Astrocyte (in vitro differentiated cells and primary cell): ENCODE measurements around the gene CPZ. TPM values are rescaled to one million over a fixed set of nuclear protein-coding genes. Genes with fewer than 3 reads are reported as not detected.

Source experiments
- DNase-seq: peaks from one replicate; pipeline ENCODE4 v3.0.0-alpha.2; 2010; ENCODE audit warnings: low read depth
- FAIRE-seq: peaks from 2 replicates; lab custom pipeline; 2011; peaks lifted over from hg19 to GRCh38; lab: Jason Lieb, UNC
- H2AFZ ChIP-seq: 2 replicates; pipeline ENCODE4 v1.6.0; 2012; ENCODE audit warnings: low read depth, low read length, inconsistent platforms
- H3K27ac ChIP-seq: 2 replicates; pipeline ENCODE4 v1.5.1; 2011; ENCODE audit warnings: low read depth, low read length, inconsistent platforms
- H3K27me3 ChIP-seq: 2 replicates; pipeline ENCODE4 v1.6.0; 2011; ENCODE audit warnings: low read length, inconsistent platforms; ENCODE audit not compliant: insufficient read depth
- H3K36me3 ChIP-seq: 2 replicates; pipeline ENCODE4 v1.5.1; 2011; ENCODE audit warnings: low read length, inconsistent platforms; ENCODE audit not compliant: insufficient read depth
- H3K4me1 ChIP-seq: 2 replicates; pipeline ENCODE4 v1.5.1; 2011; ENCODE audit warnings: low read length, inconsistent platforms; ENCODE audit not compliant: insufficient read depth
- H3K4me2 ChIP-seq: 2 replicates; pipeline ENCODE4 v1.6.0; 2012; ENCODE audit warnings: low read length, inconsistent platforms
- H3K4me3 ChIP-seq: 2 replicates; pipeline ENCODE4 v1.5.1; 2011; ENCODE audit warnings: low read depth, mild to moderate bottlenecking, low read length, inconsistent platforms; ENCODE audit not compliant: insufficient read depth
- H3K79me2 ChIP-seq: 2 replicates; pipeline ENCODE4 v1.6.0; 2012; ENCODE audit warnings: mild to moderate bottlenecking, low read length, inconsistent platforms; ENCODE audit not compliant: insufficient read depth
- H3K9ac ChIP-seq: 2 replicates; pipeline ENCODE4 v1.6.0; 2012; ENCODE audit warnings: mild to moderate bottlenecking, low read length, inconsistent platforms
- H3K9me3 ChIP-seq: 2 replicates; pipeline ENCODE4 v1.5.1; 2012; ENCODE audit warnings: low read depth, mild to moderate bottlenecking, low read length, inconsistent platforms; ENCODE audit not compliant: insufficient read depth
- H4K20me1 ChIP-seq: 2 replicates; pipeline ENCODE4 v1.6.0; 2012; ENCODE audit warnings: low read length, inconsistent platforms; ENCODE audit not compliant: insufficient read depth
- H3K27ac Mint-ChIP-seq: one replicate; pipeline ENCODE4 v1.8.0; 2021; ENCODE audit warnings: mild to moderate bottlenecking, mixed read lengths; ENCODE audit not compliant: unreplicated experiment
- H3K27me3 Mint-ChIP-seq: one replicate; pipeline ENCODE4 v1.8.0; 2021; ENCODE audit warnings: low read depth, mixed read lengths; ENCODE audit not compliant: unreplicated experiment
- H3K36me3 Mint-ChIP-seq: one replicate; pipeline ENCODE4 v1.8.0; 2021; ENCODE audit warnings: low read depth, mixed read lengths; ENCODE audit not compliant: unreplicated experiment
- H3K4me1 Mint-ChIP-seq: one replicate; pipeline ENCODE4 v1.8.0; 2021; ENCODE audit warnings: low read depth, mixed read lengths; ENCODE audit not compliant: unreplicated experiment
- H3K4me3 Mint-ChIP-seq: one replicate; pipeline ENCODE4 v1.8.0; 2021; ENCODE audit warnings: mild to moderate bottlenecking, moderate library complexity, mixed read lengths; ENCODE audit not compliant: unreplicated experiment
- H3K9me3 Mint-ChIP-seq: one replicate; pipeline ENCODE4 v1.8.0; 2021; ENCODE audit warnings: mild to moderate bottlenecking, mixed read lengths; ENCODE audit not compliant: unreplicated experiment
- CTCF ChIP-seq: IDR thresholded peaks from 2 replicates; pipeline ENCODE4 v1.5.1; 2011; ENCODE audit warnings: low read depth, mild to moderate bottlenecking, inconsistent platforms, low read length, moderate library complexity; ENCODE audit not compliant: insufficient read depth
- EZH2 ChIP-seq: IDR thresholded peaks from 2 replicates; pipeline ENCODE4 v1.6.1; 2012; ENCODE audit warnings: mild to moderate bottlenecking, low read length, inconsistent platforms; ENCODE audit not compliant: insufficient read depth
- total RNA-seq: library from RNA; stranded (reverse); gene quantifications from 2 replicates; pipeline ENCODE4 v1.2.1, GENCODE V29; 2021

CPZ gene
- total RNA-seq, 1 donor from 2014 or later = 6.3 TPM

GRCh38 chr4:8649631-8650361 lies 57.2 kb downstream of the CPZ start:
- Mint-ChIP-seq H3K36me3 (no peaks in the 10 kb centered on the region), H3K9me3 (peaks cover 1% of the 10 kb centered on the region), H3K27ac (no peak overlapping the region)

GRCh38 chr4:8651661-8652180 lies 59.2 kb downstream of the CPZ start:
- Histone ChIP-seq H3K9ac (no peak overlapping the region), H3K79me2 (no peaks in the 10 kb centered on the region), H3K36me3 (no peaks in the 10 kb centered on the region), H3K4me1 (no peaks in the 10 kb centered on the region), H3K4me3 (no peak overlapping the region), H3K27me3 (peaks cover 8% of the 10 kb centered on the region), H3K9me3 (no peaks in the 10 kb centered on the region), H4K20me1 (no peaks in the 10 kb centered on the region), H3K4me2 (no peak overlapping the region), H2AFZ (no peak overlapping the region), H3K27ac (no peak overlapping the region)
- no peak overlapping the region for H3K4me3 Mint-ChIP-seq
- no peak overlapping the region for H3K27ac Mint-ChIP-seq
- H3K4me1 Mint-ChIP-seq = no peaks in the 10 kb centered on the region
- no peak for DNase-seq
- H3K36me3 Mint-ChIP-seq = no peaks in the 10 kb centered on the region
- TF ChIP-seq CTCF (no peak), EZH2 (no peak)
- peaks cover 56% of the 10 kb centered on the region for H3K27me3 Mint-ChIP-seq
- peaks cover 1% of the 10 kb centered on the region for H3K9me3 Mint-ChIP-seq
- no peak for FAIRE-seq

More at GRCh38 chr4:8649631-8650361, 57.2 kb downstream of the CPZ start:
- H3K27me3 Mint-ChIP-seq = peaks cover 44% of the 10 kb centered on the region
- Histone ChIP-seq H3K9ac (no peak overlapping the region), H3K36me3 (no peaks in the 10 kb centered on the region), H3K4me1 (no peaks in the 10 kb centered on the region), H3K27ac (no peak overlapping the region), H3K4me3 (no peak overlapping the region), H2AFZ (no peak overlapping the region), H4K20me1 (no peaks in the 10 kb centered on the region), H3K4me2 (no peak overlapping the region), H3K79me2 (no peaks in the 10 kb centered on the region), H3K27me3 (peaks cover 9% of the 10 kb centered on the region), H3K9me3 (no peaks in the 10 kb centered on the region)
- no peak for TF ChIP-seq CTCF
- TF ChIP-seq EZH2 = no peak
- no peak for DNase-seq
- FAIRE-seq = no peak
- H3K4me1 Mint-ChIP-seq = no peaks in the 10 kb centered on the region
- H3K4me3 Mint-ChIP-seq = no peak overlapping the region
